ENCODE data around the gene RASEF.
"Not testable (repeated sequence)": the region's sequence is repeated elsewhere in the genome, so short reads cannot be mapped to it uniquely, and the experiment has no call there.

DNA sequence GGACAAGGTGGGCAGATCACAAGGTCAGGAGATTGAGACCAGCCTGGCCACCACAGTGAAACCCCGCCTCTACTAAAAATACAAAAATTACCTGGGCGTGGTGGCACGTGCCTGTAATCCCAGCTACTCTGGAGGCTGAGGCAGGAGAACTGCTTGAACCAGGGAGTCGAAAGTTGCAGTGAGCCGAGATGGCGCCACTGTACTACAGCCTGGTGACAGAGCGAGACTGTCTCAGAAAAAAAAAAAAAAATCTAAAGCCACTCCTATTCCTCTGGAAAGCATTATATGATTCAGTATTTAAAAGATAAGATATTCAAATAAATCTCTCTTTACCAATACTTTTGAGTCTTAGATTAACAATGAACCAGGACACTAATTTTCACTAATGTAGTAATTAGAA is 13.0 kb upstream of the RASEF start:
- TF ChIP-seq, protein P1, sequence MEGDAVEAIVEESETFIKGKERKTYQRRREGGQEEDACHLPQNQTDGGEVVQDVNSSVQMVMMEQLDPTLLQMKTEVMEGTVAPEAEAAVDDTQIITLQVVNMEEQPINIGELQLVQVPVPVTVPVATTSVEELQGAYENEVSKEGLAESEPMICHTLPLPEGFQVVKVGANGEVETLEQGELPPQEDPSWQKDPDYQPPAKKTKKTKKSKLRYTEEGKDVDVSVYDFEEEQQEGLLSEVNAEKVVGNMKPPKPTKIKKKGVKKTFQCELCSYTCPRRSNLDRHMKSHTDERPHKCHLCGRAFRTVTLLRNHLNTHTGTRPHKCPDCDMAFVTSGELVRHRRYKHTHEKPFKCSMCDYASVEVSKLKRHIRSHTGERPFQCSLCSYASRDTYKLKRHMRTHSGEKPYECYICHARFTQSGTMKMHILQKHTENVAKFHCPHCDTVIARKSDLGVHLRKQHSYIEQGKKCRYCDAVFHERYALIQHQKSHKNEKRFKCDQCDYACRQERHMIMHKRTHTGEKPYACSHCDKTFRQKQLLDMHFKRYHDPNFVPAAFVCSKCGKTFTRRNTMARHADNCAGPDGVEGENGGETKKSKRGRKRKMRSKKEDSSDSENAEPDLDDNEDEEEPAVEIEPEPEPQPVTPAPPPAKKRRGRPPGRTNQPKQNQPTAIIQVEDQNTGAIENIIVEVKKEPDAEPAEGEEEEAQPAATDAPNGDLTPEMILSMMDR (IDR thresholded peaks at IDR 0.05): not testable (repeated sequence)
- not testable (repeated sequence) for TF ChIP-seq POLR2A (IDR thresholded peaks at IDR 0.05)

Data from testis (tissue), 2 donors.